A549 (cell line): ENCODE data around the gene SDHB.
A peak's percentile ranks its signal among the peaks of the same experiment; 100 is the strongest.

Source experiments
- CBX2 ChIP-seq: fragments of 200-600 bp; sonication (generic); IDR thresholded peaks from 2 replicates; pipeline ENCODE4 v1.6.1; 2016; ENCODE audit warnings: low read depth, mild to moderate bottlenecking, borderline replicate concordance
- CHD4 ChIP-seq: fragments of 200-600 bp; sonication (generic); IDR thresholded peaks from 2 replicates; pipeline ENCODE4 v1.6.1; 2016; ENCODE audit warnings: antibody characterized with exemption, mild to moderate bottlenecking, borderline replicate concordance
- CTCF ChIP-seq: fragments of >200 bp; sonication (Bioruptor Twin); formaldehyde crosslinking; IDR thresholded peaks from 3 replicates; pipeline ENCODE4 v1.5.1; 2016
- ELK1 ChIP-seq: fragments of 150-350 bp; IDR thresholded peaks from 2 replicates; pipeline ENCODE4 v1.6.1; 2014; ENCODE audit warnings: low read depth, mild to moderate bottlenecking, low read length
- EP300 ChIP-seq, 2 experiments: fragments of >200 bp; sonication (Bioruptor Twin); formaldehyde crosslinking; IDR thresholded peaks; 2 replicates in 1 of 2; 3 replicates in 1 of 2; pipeline ENCODE4 v1.6.1; 2016 to 2017
- HEYL ChIP-seq: fragments of 250-450 bp; sonication (Bioruptor Pico); IDR thresholded peaks from 2 replicates; pipeline ENCODE4 v1.8.0; 2021; ENCODE audit warnings: mild to moderate bottlenecking, moderate library complexity
- HOXA7 ChIP-seq: fragments of 250-450 bp; sonication (Bioruptor Pico); IDR thresholded peaks from 2 replicates; pipeline ENCODE4 v1.5.0; 2020; ENCODE audit warnings: mild to moderate bottlenecking, moderate library complexity
- MAFK ChIP-seq: fragments of 450-650 bp; IDR thresholded peaks from 2 replicates; pipeline ENCODE4 v1.6.1; 2014; ENCODE audit not compliant: partially characterized antibody
- MAX ChIP-seq: IDR thresholded peaks from 2 replicates; pipeline ENCODE4 v1.6.1; 2012
- POLR2A ChIP-seq: IDR thresholded peaks from 2 replicates; pipeline ENCODE4 v1.6.1; 2012; ENCODE audit warnings: mild to moderate bottlenecking, low read length
- REST ChIP-seq: fragments of 200-600 bp; sonication (generic); IDR thresholded peaks from 2 replicates; pipeline ENCODE4 v1.6.1; 2016; ENCODE audit warnings: antibody characterized with exemption, mild to moderate bottlenecking, moderate library complexity
- RFX5 ChIP-seq: fragments of 450-650 bp; IDR thresholded peaks from 2 replicates; pipeline ENCODE4 v1.7.1; 2014; ENCODE audit warnings: antibody characterized with exemption, mild to moderate bottlenecking, moderate library complexity
- USF2 ChIP-seq: fragments of 450-650 bp; IDR thresholded peaks from 2 replicates; pipeline ENCODE4 v1.6.1; 2014; ENCODE audit warnings: antibody characterized with exemption

- TF ChIP-seq CTCF (no peak), POLR2A (no peak), MAFK (no peak), MAX (no peak), ELK1 (no peak), USF2 (peak; percentile 32; the same call in 1 of the 2 replicates), HOXA7 (no peak), EP300 (IDR thresholded peaks at IDR 0.05) (no peak), HEYL (CRISPR knock-in tag) (no peak), CBX2 (no peak), RFX5 (no peak), CHD4 (no peak), REST (no peak)
These were observed 82.3 kb downstream of the SDHB start for GRCh38 chr1:16971341-16972188.
